Colon (tissue), 2 donors: ENCODE data around the gene GEMIN7.

ENCODE experiments used
- FAIRE-seq: peaks from 2 replicates; lab custom pipeline; 2012; peaks lifted over from hg19 to GRCh38; lab: Jason Lieb, UNC
- donor health status: control.
- donor health status: control.

The GEMIN7 gene

DNA sequence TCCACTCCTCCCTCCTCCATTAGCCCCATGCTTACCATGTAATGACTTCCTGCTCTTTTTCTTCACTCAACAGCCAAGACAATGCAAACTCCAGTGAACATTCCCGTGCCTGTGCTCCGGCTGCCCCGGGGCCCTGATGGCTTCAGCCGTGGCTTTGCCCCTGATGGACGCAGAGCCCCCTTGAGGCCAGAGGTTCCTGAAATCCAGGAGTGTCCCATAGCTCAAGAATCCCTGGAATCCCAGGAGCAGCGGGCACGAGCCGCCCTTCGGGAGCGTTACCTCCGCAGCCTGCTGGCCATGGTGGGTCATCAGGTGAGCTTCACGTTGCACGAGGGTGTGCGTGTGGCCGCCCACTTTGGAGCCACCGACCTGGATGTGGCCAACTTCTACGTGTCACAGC lies 11.0 kb downstream of the GEMIN7 start:
- no peak for FAIRE-seq

DNA sequence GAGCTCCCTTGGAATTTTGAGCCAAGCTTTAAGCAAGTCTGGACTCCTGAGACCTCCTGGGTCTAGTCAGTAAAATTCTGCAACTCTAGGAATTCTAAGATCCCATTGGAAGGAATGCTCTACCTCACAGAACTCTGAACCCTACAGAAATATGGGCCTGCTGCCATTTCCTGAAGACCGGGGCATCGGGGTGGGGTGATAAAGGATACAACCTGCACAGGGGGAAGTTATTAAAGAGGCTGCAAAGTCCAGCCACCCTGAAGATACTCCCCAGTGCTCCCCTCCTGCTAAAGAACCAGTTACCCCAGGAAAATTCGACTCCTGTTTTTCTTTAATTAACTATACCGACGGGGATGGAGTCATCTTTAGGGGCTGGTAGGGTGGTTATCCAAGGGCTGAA lies 11.5 kb downstream of the GEMIN7 start:
- no peak for FAIRE-seq

DNA sequence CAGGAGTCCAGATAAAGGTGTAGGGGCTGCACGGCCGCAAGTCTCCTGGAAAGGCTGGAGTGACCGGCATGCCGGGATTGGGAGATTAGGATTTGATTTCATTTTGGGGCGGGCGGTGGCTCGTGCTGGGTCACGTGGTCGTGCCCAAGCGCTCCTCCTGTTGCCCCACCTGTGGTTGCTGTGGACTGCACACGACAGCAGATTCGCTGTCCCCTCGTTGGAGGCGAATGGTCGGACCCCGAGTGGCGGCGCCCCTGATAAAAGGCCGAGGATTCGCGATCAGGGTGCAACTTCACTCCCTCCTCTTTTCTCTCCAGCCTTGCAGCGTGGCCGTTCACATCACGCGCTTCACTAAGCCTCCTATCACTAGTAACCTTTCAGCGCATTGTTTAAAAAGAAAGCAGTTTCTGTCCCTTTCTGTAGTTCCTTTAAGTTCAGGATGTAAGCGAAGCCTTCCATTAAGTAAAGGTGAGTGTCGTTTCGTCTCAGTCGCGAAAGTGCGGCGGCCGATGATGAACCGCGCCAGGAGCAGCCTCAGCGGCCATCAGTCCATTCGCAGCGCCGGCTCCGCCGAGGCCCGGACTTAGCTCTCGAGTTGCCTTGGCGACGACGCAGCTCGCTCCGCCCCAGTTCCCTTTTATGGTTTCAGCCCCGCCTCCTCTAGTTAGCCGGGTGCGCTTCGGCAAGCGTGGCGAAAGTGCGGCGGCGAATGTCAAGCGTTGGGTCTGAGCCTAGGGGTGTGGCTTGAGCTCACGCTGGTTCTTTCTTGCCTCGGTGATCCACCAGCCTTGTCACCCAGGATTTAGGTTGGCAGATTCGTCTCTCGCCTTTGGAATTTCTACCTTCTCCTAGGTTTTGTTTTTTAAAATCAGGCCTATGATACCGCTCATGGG lies 12.2 kb downstream of the GEMIN7 start:
- peak; percentile 49 for FAIRE-seq

DNA sequence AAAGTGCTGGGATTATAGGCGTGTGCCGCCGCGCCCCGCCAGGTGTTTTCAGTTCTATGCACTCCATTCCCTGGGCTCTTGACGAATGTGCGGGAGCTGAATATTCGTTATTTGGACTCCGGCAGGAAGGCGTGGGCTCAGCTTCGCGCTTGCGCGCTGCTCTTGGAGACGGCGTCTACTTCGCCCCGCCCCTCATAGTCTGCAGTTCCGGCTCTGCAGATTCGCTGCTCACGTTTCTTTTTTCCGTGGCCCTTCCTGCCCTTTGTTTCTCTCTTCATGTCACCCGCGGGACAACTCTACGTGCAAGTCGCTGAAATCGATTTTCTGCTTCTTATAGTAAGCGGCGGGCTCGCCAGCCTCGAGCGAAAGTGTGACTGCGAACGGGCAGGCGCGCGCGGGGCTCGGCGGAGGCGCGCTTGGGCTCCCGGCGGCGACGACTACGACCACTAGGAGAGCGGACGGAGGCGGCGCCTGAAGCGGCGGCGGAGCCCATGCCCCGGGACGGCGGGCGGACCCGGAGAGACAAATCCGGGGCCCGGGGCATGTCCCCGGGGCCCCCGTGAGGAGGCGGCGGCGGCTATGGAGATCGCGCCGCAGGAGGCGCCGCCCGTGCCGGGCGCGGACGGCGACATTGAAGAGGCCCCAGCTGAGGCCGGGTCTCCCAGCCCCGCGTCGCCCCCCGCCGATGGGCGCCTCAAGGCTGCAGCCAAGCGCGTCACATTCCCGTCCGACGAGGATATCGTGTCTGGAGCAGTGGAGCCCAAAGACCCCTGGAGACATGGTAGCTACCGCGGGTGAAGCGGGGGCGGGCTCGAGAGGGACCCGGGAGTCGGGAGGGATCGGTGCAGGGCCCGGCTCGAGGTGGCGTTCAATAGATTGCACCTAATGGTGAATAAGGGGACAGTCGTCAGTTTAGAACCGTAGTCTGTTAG lies 14.0 kb downstream of the GEMIN7 start, which contains the start of gene PPP1R37:
Gene PPP1R37 (plus strand): TSS at position 433 of the 932 bp plus-strand sequence. CDS start 147 bp downstream, at position 580.
- no peak for FAIRE-seq

DNA sequence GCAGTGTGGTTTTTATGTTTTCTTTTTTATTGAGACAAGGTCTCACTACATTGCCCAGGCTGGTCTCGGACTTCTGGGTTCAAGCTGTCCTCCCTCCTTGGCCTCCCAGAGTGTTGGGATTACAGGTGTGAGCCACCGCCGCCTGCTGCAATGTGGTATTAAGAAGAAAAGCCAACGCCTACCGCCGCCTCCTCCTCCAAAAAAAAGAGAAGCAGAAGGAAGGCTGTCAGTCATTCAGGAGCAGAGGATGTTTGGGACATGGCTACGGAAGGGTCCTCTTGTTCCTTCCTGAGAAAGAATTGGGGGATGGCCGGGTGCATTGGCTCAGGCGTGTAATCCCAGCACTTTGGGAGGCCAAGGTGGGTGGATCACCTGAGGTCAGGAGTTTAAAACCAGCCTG lies 15.1 kb downstream of the GEMIN7 start:
- no peak for FAIRE-seq

DNA sequence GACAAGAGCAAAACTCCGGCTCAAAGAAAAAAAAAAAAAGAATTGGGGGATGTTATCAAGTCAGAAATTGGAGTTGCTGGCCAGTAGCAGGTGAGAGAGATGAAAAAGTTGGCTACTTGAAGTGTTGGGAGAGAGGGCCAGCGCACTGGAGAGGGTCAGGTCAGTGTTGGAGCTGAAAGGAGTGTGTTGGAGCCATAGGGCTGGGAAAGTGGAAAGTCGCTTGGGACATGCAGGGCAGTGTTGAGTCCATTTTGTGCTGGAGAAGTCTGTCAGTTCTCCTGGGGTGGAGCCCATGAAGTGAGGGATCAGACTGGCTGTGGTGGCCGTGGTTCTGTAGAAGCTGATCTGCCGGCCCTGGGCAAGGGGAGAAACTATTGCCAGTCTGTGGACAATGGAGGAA lies 15.6 kb downstream of the GEMIN7 start:
- FAIRE-seq: no peak

DNA sequence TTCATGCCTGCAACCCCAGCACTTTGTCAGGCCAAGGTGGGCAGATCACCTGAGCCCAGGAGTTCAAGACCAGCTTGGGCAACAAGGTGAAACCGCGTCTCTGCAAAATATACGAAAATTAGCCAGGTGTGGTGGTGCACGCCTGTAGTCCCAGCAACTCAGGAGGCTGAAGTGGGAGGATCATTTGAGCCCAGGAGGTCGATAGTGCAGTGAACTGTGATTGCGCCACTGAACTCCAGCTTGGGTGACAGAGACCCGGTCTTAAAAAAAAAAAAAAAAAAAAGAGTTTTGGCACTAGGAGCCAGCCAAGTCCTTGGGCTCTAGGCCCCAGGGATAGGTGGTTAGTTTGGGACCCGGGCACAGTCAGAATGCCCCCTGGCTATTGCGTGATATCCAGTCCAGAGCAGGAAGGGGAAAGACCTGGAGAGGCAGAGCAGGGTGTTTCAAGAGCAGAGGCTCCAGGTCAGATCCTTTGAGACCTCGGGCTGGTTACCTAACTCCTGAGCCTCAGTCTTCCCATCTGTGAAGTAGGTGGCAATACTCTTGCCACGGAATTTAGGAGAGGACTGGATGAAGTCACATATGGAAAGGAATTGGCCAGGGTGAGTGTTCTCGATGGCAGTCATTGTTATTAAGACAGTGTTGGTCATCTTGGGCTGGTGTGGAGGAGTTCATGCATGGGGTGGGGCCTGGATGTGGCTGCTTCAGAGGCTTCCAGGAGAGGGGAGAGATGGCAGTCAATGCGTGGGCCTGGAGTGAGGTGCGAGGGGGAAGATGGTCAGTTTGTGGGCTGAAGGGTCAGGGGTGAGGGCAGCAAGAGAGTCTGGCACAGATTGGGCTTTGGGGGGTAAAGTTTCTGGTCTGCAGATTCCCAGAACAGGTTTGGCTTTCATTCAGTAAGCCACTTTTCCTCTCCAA lies 16.7 kb downstream of the GEMIN7 start:
- FAIRE-seq: no peak

DNA sequence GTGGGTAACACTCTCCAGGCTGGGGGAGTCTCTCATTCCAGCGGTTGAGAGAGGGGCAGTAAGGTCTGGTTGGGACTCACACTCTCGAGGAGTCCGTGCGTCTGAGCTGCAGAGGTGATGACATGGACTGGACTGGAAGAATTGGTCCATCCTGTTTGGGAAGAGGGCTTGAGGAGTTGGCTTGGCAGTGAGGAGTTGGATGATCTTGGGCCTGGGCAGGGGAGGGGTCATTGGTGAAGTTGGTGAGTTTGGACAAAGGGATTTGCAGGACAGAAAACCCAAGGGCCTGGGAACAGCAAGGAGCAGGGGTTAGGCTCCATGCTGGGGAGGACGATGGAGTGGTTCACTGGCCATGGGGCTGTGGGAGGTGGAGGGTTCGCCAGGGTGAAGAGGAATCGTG lies 17.6 kb downstream of the GEMIN7 start:
- FAIRE-seq: no peak

DNA sequence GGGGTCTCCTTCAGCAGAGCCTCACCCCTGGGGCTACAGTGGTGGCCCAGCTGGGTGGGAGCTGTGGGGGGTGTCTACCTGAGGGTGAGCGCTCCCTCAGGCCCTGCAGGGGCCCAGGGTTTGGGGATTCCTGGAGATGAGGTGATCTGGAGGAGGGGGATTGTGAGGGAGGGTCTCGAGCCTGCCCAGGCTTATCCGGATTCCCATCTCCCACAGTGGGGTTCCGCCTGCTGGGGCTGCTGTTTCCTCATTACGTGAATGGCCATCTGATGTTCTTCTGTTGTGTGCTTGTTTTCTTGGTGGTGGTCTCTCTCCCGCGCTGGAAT lies 18.4 kb downstream of the GEMIN7 start:
- no peak for FAIRE-seq

DNA sequence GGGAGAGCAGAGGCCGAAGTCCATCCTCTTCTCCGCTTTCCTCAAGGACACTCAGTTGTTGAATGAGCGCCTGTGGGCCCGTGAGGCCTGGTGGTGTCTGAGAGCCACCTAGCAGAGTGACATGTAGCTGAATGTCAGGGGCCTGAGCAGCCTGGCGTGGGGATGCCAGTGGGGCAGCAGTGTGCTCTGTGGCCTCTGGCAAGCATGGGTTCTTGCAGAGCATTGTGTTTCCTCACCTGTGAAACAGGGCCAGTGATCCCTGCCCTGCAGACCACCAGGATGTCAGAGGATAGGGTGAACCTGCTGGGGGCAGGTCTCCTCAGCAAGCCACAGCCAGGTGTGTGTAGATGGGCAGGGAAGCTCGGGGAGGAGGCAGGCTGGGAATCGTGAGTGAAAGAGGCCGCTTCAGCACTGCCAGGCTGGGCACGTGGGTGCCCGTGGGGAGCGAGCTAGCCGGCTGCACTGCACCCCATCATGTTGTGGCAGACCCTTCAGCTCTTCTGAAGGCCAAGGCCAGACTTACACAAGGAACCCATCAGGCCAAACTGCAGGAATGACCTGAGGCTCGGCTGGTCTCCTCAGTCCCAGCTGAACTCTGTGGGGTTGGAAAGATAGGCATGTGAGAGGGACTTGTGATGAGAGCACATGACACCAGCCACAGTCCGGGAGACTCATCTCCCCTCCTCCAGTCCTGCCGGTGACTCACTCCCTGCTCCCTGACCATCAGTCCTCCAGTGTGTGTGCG lies 18.9 kb downstream of the GEMIN7 start:
- no peak for FAIRE-seq

DNA sequence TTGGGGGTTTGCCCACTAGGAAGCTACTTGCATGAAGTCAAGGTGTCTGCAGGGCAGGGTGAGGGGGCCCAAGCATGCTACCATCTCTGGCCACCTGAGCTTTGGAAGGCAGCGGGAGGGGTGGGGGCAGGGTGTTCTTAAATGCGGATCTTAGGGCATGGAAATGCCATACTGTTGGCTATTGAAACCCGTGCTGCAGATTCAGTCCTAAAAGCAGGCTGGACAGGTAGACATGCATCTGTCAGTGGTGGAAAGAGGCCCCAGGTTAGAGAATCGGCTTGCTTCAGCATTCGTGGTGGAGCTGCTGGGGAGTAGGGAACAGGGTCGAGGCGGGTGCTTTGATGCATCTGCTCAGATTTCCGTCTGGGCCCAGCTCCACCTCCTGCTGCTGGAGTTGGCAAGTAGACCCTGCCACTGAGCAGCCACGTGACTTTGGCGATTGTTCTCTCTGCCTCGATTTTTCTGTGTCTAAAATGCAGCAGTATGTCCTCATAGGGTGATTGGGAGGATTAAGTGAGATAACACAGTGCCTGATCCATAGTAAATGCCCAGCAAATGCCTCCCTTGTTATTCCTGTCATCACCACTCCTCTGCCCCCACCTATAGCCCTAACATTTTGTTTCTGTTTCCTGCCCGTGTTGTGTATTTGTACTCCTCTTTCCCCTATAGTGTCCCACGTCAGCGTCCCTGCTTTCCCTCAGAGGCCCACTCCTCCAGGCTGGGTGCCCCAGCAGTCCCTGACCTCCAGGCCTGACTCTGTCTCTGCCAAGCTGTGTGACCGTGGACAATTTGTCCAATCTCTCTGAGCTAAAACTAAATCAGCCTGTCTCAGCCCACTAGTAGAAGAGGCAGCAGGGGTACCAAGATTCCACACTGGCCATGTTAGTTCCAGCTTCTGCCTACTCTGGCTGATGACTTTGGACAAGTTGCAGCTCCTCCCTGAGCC lies 19.7 kb downstream of the GEMIN7 start:
- no peak for FAIRE-seq

DNA sequence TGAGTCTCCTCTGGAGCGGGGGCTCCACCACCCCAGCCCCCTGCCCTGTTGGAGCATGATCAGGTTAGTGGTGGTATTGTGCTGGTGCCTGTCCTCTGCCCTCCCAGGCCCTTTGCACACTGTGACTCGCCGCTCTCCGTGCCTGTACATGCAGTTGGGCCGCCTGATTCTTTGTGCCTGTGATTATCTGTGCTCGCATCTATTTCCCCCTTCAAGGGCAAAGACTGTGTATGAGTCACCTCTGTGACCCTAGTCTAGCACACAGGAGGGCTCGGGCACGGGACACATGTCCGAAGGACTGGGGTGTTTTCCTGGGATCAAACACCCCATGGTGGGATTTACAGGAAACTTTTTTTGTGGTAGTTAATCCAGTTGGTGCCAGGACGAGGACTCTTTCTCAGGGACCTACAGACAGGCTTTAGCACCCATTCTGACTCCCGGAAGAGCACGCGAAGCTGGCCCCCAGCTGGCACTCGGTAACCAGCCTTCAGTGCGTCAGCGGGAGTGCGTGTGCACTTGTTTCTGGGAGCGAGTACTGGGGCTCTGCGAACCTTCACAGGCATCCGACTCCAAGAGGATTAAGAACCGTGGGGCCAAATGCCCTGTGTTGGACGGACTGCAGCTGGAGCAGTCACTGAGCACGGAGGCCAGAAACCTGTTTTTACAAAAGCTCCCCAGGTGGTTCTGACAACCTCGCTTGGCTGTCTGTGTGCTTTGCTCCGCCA lies 20.6 kb downstream of the GEMIN7 start:
- FAIRE-seq: no peak

DNA sequence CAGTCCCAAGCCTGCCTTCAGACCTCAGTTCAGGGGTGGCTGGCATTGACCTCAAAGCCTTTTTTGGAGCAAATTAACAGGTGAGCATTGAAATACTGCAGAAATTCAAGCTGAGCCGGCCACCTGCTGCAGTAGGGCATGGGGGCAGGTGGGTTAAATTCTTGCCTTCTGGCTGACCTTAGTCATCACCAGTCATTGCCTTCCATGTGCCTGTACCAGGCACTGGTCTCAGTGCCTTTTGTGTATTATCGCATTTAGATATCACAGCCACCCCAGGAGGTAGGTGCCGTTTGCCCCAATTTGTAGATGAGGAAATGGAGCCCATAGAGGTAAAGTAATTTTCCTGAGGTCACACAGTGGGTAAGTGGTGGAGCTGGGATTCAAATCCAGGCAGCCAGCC lies 21.1 kb downstream of the GEMIN7 start:
- FAIRE-seq: no peak

DNA sequence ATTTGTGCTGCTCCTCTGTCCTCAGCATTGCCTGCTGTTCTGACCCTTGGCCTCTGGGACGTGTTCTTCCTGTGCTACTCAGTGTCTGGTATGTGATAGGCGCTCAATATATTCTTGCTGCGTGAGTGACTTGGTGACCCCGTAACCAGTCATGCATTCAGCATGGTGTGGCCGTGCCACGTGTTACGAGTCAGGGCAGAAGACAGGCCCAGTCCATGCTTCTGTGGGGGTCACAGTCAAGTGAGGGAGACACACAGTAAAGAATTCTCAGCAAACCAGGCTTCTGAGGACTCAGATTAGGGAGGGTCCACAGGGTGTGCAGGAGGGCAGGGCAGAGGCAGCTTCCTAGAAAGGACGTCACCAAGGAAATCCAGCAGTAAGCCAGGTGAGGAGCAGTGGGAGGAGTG lies 21.8 kb downstream of the GEMIN7 start:
- no peak for FAIRE-seq

DNA sequence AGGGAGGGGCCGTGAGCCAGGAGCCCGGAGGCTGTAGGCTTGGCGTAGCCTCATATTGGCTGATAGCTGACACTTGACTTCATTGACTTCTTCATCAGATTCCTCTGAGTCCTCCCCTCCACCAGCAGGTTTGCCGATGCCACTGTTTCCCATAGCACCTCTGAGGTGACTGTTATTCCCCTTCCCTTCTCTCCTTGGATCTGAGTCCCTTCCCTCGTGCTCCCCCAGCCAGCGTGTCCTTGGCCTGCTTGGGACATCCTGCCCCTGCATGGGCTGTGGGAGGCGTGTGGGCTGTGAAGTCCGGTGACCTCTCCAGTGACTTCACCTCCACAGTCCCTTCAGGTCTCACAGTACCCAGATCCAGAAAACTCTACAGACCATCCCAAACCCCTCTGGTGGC lies 22.7 kb downstream of the GEMIN7 start:
- FAIRE-seq: no peak

DNA sequence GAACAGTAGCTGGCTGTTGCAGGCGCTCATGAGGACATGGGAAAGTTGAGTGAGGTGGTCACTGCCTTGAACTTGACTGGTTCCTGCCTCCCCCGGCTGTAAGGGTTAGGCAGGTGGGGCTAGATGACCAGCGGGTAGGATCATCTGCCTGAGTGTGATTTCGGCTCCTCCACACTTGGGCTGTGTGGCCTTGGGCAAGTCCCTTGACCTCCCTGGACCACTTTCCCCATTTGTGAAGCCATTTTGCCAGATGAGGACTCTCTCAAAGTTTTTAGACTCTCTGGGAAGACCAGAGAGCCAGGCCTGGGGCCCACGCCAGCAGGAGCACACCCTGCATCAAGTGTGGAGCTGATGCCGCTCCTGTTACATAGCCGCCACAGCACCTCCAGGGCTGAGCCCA lies 23.4 kb downstream of the GEMIN7 start:
- FAIRE-seq: no peak

DNA sequence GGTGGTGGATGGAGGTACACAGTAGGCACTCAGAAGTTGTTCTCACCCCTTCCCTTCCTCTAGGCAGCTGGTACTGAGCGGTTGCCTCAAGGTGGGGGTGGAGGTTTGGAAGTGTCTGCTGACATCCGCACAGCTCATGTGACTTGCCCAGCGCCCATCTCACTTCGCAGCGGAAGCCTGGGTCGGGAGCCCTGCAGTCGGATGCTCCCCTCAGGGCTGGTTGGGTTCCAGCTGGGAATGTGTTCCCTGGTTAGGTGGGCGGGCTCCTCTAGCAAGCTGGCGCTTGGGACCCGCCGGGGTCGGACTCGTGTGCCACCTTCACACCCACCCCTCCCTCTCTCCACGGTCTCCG lies 24.1 kb downstream of the GEMIN7 start:
- no peak for FAIRE-seq

DNA sequence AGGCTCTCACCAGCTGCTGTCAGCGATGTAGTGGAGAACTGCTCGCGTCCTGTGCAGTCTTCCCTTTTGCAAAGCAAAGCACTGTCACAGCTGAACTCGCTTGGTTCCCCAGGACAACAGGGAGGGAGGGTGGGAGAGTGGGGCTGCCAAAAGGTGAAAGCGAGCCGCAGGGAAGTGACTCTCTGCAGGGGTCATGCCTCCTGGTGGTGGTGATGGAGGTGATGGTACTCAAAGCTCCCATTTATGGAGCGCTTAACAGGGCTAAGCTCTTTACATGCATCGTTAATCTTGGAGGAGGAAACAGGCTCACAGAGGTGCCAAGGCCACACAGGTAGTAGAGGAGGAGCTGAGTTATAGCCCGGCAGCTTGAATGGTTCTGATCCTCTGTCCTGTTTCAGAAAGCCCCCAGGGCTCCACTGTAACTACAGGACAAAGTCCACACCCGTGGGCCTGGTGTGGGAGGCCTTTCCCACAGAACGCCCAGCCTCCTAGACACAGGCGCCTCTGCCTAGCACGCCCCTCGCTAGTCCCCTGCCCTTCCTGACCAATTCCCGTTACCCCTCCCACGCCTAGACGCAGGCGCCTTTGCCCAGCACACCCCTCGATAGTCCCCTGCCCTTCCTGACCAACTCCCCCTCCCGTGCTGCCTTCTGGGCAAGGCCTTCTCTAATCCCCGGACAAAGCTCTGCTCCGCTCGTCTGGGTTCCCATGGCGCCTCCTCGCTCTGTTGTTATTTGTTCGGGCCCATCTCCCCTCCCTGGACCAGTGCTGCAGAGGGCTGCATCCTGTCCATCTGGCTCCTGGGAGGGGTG lies 24.7 kb downstream of the GEMIN7 start:
- FAIRE-seq: no peak
